ENCODE data around the gene CANT1. TPM values are rescaled to one million over a fixed set of nuclear protein-coding genes. Genes with fewer than 3 reads are reported as not detected.

Gene CANT1
- total RNA-seq, 1 experiment from 2014 or later, result 54.2 TPM

GRCh38 chr17:79006046-79006445, 3.5 kb downstream of the CANT1 start:
- TF ChIP-seq EZH2 (IDR thresholded peaks at IDR 0.05; ENCODE audit: borderline replicate concordance, low read depth, low read length, poor library complexity, severe bottlenecking) (no peak), CTCF (conservative IDR thresholded peaks at IDR 0.05; ENCODE audit: low read depth, low read length) (no peak)
- Histone ChIP-seq H3K4me1 (ENCODE audit: insufficient read depth, low read length, poor library complexity, severe bottlenecking) (peaks cover 6% of the 10 kb centered on the region), H3K9me3 (ENCODE audit: low read depth, low read length, poor library complexity, severe bottlenecking) (no peaks in the 10 kb centered on the region), H3K4me3 (ENCODE audit: low read depth, low read length, poor library complexity, severe bottlenecking) (no peak overlapping the region), H3K27me3 (replicated peaks; ENCODE audit: insufficient read depth, low read depth, low read length, poor library complexity) (no peaks in the 10 kb centered on the region), H3K27ac (ENCODE audit: low read depth, low read length, poor library complexity, severe bottlenecking) (no peak overlapping the region), H3K36me3 (ENCODE audit: insufficient read depth, low read length, poor library complexity, severe bottlenecking) (no peaks in the 10 kb centered on the region)
- ChIA-PET CTCF (no interaction called here), POLR2A (ENCODE audit: low non-redundant PET) (no interaction called here)
- DNase-seq (ENCODE audit: low spot score), result no peak
- BruUV-seq (replicated peaks), result no TSS peak
- intact Hi-C loops (cut with micrococcal nuclease; ENCODE audit: unreplicated experiment), result no loop called here

- TF ChIP-seq EZH2 (IDR thresholded peaks at IDR 0.05; ENCODE audit: borderline replicate concordance, low read depth, low read length, poor library complexity, severe bottlenecking) (no peak), CTCF (conservative IDR thresholded peaks at IDR 0.05; ENCODE audit: low read depth, low read length) (no peak)
These were observed 4.3 kb downstream of the CANT1 start for GRCh38 chr17:79005063-79005861.

GRCh38 chr17:79003661-79004411, 5.7 kb downstream of the CANT1 start:
- Histone ChIP-seq H3K27ac (ENCODE audit: low read depth, low read length, poor library complexity, severe bottlenecking) (no peak overlapping the region), H3K9me3 (ENCODE audit: low read depth, low read length, poor library complexity, severe bottlenecking) (no peaks in the 10 kb centered on the region), H3K4me3 (ENCODE audit: low read depth, low read length, poor library complexity, severe bottlenecking) (no peak overlapping the region), H3K36me3 (ENCODE audit: insufficient read depth, low read length, poor library complexity, severe bottlenecking) (no peaks in the 10 kb centered on the region), H3K27me3 (replicated peaks; ENCODE audit: insufficient read depth, low read depth, low read length, poor library complexity) (no peaks in the 10 kb centered on the region), H3K4me1 (ENCODE audit: insufficient read depth, low read length, poor library complexity, severe bottlenecking) (no peaks in the 10 kb centered on the region)
- TF ChIP-seq EZH2 (IDR thresholded peaks at IDR 0.05; ENCODE audit: borderline replicate concordance, low read depth, low read length, poor library complexity, severe bottlenecking) (no peak), CTCF (conservative IDR thresholded peaks at IDR 0.05; ENCODE audit: low read depth, low read length) (no peak)
- BruUV-seq (replicated peaks), result no TSS peak
- intact Hi-C loops (cut with micrococcal nuclease; ENCODE audit: unreplicated experiment), result no loop called here
- ChIA-PET POLR2A (ENCODE audit: low non-redundant PET) (interaction anchor here (0.7 kb wide), 1 partner anchor 756 kb away, joined by 3 read pairs; no protein-coding TSS in a partner anchor), CTCF (no interaction called here)
- DNase-seq (ENCODE audit: low spot score), result no peak

More at GRCh38 chr17:79005063-79005861, 4.3 kb downstream of the CANT1 start:
- Histone ChIP-seq H3K36me3 (ENCODE audit: insufficient read depth, low read length, poor library complexity, severe bottlenecking) (no peaks in the 10 kb centered on the region), H3K27me3 (replicated peaks; ENCODE audit: insufficient read depth, low read depth, low read length, poor library complexity) (no peaks in the 10 kb centered on the region), H3K4me3 (ENCODE audit: low read depth, low read length, poor library complexity, severe bottlenecking) (no peak overlapping the region), H3K9me3 (ENCODE audit: low read depth, low read length, poor library complexity, severe bottlenecking) (no peaks in the 10 kb centered on the region), H3K4me1 (ENCODE audit: insufficient read depth, low read length, poor library complexity, severe bottlenecking) (peaks cover 4% of the 10 kb centered on the region), H3K27ac (ENCODE audit: low read depth, low read length, poor library complexity, severe bottlenecking) (no peak overlapping the region)
- no peak for DNase-seq (ENCODE audit: low spot score)
- POLR2A ChIA-PET (ENCODE audit: low non-redundant PET), result interaction anchor here (0.6 kb wide), 1 partner anchor 1068 kb away, joined by 5 read pairs; no protein-coding TSS in a partner anchor
- CTCF ChIA-PET, result no interaction called here
- intact Hi-C loops (cut with micrococcal nuclease; ENCODE audit: unreplicated experiment), result no loop called here
- no TSS peak for BruUV-seq (replicated peaks)
